NT2/D1 (cell line): Measurements from ENCODE around the gene PWWP2B.

ENCODE experiments used
- YY1 ChIP-seq: IDR thresholded peaks from 2 replicates; pipeline ENCODE4 v1.6.1; 2011; ENCODE audit not compliant: insufficient read length, insufficient read depth
- ZNF274 ChIP-seq: IDR thresholded peaks from 2 replicates; pipeline ENCODE4 v1.6.1; 2011; ENCODE audit warnings: mild to moderate bottlenecking, low read depth, low read length

DNA sequence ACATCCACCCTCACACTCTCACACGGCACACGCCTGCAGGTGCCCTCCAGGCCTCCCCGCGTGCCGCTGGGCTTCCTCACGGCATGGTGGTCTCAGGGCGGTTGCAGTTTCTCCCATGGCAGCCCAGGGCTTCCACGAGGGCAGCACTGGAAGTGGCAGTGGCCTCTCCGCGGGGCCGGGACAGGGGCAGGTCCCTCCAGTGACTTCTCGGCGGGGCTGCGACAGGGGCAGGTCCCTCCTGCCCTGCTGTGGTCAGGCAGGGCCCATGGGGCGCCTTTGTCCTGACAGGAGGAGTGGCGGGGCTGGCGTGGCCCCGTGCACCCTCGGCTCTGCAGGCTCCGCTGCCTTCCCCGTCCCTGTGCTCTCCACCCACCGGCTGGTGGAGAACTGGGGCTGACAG, 19.0 kb downstream of the PWWP2B start:
- TF ChIP-seq YY1 (no peak), ZNF274 (no peak)
